H1 (cell line): ENCODE data around the gene GLIS2. TPM values are rescaled to one million over a fixed set of nuclear protein-coding genes. Genes with fewer than 3 reads are reported as not detected.

Experiments used
- CTCF ChIA-PET: fragments of 300-600 bp; sonication (Branson Sonifier 250); formaldehyde crosslinking; loops from one replicate; lab custom pipeline; 2021; ENCODE audit not compliant: partially characterized antibody; lab: Charles Lee
- POLR2A ChIA-PET: fragments of 300-600 bp; sonication (Branson Sonifier 250); formaldehyde crosslinking; loops from one replicate; lab custom pipeline; 2021; ENCODE audit warnings: inconsistent platforms; ENCODE audit not compliant: partially characterized antibody; lab: Charles Lee
- DNase-seq, 2 experiments: peaks; one replicate each; pipeline versions ENCODE4 v3.0.0 to v3.0.0-alpha.2; 2010 to 2022; ENCODE audit warnings: low spot score in 2 of 2, low read depth in 1 of 2, mixed read lengths in 1 of 2
- FAIRE-seq: peaks from 2 replicates; lab custom pipeline; 2011; peaks lifted over from hg19 to GRCh38; lab: Jason Lieb, UNC
- H2AFZ ChIP-seq: 2 replicates; pipeline ENCODE4 v1.8.1; 2012; ENCODE audit warnings: low read length, inconsistent platforms
- H2AK5ac ChIP-seq: 2 replicates; pipeline ENCODE4 v1.6.1; 2013; ENCODE audit warnings: low read depth, low read length
- H2BK120ac ChIP-seq: replicated peaks from 2 replicates; pipeline ENCODE3; 2013; ENCODE audit warnings: low read depth, low read length, inconsistent platforms
- H2BK12ac ChIP-seq: 2 replicates; pipeline ENCODE4 v1.6.1; 2013; ENCODE audit warnings: low read depth, low read length
- H2BK15ac ChIP-seq: 2 replicates; pipeline ENCODE4 v1.6.1; 2013; ENCODE audit warnings: low read length
- H2BK20ac ChIP-seq: 2 replicates; pipeline ENCODE4 v1.6.1; 2013; ENCODE audit warnings: low read length
- H2BK5ac ChIP-seq: 2 replicates; pipeline ENCODE4 v1.6.1; 2013; ENCODE audit warnings: low read depth, low read length
- H3K14ac ChIP-seq: 2 replicates; pipeline ENCODE4 v1.6.1; 2013; ENCODE audit warnings: inconsistent platforms; ENCODE audit not compliant: insufficient read length
- H3K18ac ChIP-seq: 2 replicates; pipeline ENCODE4 v1.6.1; 2013; ENCODE audit warnings: low read length; ENCODE audit errors: extremely low read depth
- H3K23ac ChIP-seq: 2 replicates; pipeline ENCODE4 v1.6.1; 2013; ENCODE audit warnings: inconsistent platforms; ENCODE audit not compliant: insufficient read length
- H3K23me2 ChIP-seq: 2 replicates; pipeline ENCODE4 v1.6.1; 2013; ENCODE audit warnings: low read depth, low read length
- H3K27ac ChIP-seq: 2 replicates; pipeline ENCODE4 v1.6.1; 2011; ENCODE audit warnings: low read depth, low read length, inconsistent platforms
- H3K27me3 ChIP-seq, 4 experiments: replicated peaks in 1 of 4; 1 replicate in 1 of 4; 2 replicates in 3 of 4; pipeline versions ENCODE4 v1.6.1 to v1.8.1; 2011 to 2013; ENCODE audit warnings: low read length in 3 of 4, mild to moderate bottlenecking in 3 of 4, inconsistent platforms in 2 of 4, mixed read lengths in 2 of 4, moderate library complexity in 1 of 4; ENCODE audit not compliant: control insufficient read depth in 3 of 4, insufficient read depth in 3 of 4; ENCODE audit errors: extremely low read depth in 1 of 4
- H3K36me3 ChIP-seq, 4 experiments: 2 replicates each; pipeline versions ENCODE4 v1.6.1 to v1.8.1; 2011 to 2013; ENCODE audit warnings: mild to moderate bottlenecking in 4 of 4, low read length in 3 of 4, moderate library complexity in 2 of 4, control low read depth in 1 of 4, inconsistent platforms in 1 of 4; ENCODE audit not compliant: insufficient read depth in 4 of 4, control insufficient read depth in 2 of 4
- H3K4ac ChIP-seq: replicated peaks from 2 replicates; pipeline ENCODE3; 2013; ENCODE audit warnings: low read length, low read depth, mixed read lengths, inconsistent platforms; ENCODE audit not compliant: insufficient read length
- H3K4me1 ChIP-seq, 4 experiments: replicated peaks in 1 of 4; 1 replicate in 1 of 4; 2 replicates in 3 of 4; pipeline versions ENCODE4 v1.6.1 to v1.8.1; 2011 to 2013; ENCODE audit warnings: low read length in 3 of 4, inconsistent platforms in 2 of 4, mixed read lengths in 1 of 4; ENCODE audit not compliant: insufficient read depth in 4 of 4, control insufficient read depth in 3 of 4
- H3K4me2 ChIP-seq, 2 experiments: 2 replicates each; pipeline versions ENCODE4 v1.6.1 to v1.8.1; 2011 to 2013; ENCODE audit warnings: low read depth in 2 of 2, low read length in 2 of 2, control low read depth in 1 of 2, inconsistent platforms in 1 of 2, mild to moderate bottlenecking in 1 of 2; ENCODE audit not compliant: insufficient read depth in 1 of 2
- H3K4me3 ChIP-seq, 4 experiments: fragments of 200-600, 300-600 bp in 1 of 4; sonication (generic), shearing (Covaris generic), sonication (Bioruptor Twin) in 1 of 4; 2 replicates each; pipeline versions ENCODE4 v1.5.1 to v1.8.1; 2011 to 2016; ENCODE audit warnings: low read length in 4 of 4, low read depth in 3 of 4, control low read depth in 2 of 4, inconsistent platforms in 2 of 4, mild to moderate bottlenecking in 2 of 4, mixed read lengths in 1 of 4, moderate library complexity in 1 of 4; ENCODE audit not compliant: insufficient read depth in 2 of 4; ENCODE audit errors: extremely low read depth in 1 of 4
- H3K56ac ChIP-seq: replicated peaks from 2 replicates; pipeline ENCODE3; 2013; ENCODE audit warnings: low read depth, mild to moderate bottlenecking, mixed read lengths, low read length, inconsistent platforms; ENCODE audit not compliant: insufficient read length
- H3K79me1 ChIP-seq: 2 replicates; pipeline ENCODE4 v1.6.1; 2013; ENCODE audit warnings: low read depth, low read length, control low read depth
- H3K79me2 ChIP-seq, 2 experiments: 2 replicates each; pipeline versions ENCODE4 v1.6.1 to v1.8.1; 2012 to 2013; ENCODE audit warnings: low read length in 2 of 2, mild to moderate bottlenecking in 2 of 2, inconsistent platforms in 1 of 2; ENCODE audit not compliant: insufficient read depth in 2 of 2, control insufficient read depth in 1 of 2
- H3K9ac ChIP-seq, 4 experiments: replicated peaks in 1 of 4; 1 replicate in 1 of 4; 2 replicates in 3 of 4; pipeline versions ENCODE4 v1.6.1 to v1.8.1; 2011 to 2013; ENCODE audit warnings: low read depth in 3 of 4, low read length in 3 of 4, control low read depth in 2 of 4, mild to moderate bottlenecking in 2 of 4, moderate library complexity in 2 of 4, inconsistent platforms in 1 of 4; ENCODE audit errors: extremely low read depth in 1 of 4
- H3K9me3 ChIP-seq, 2 experiments: 2 replicates each; pipeline versions ENCODE4 v1.6.1 to v1.8.1; 2012 to 2013; ENCODE audit warnings: mild to moderate bottlenecking in 2 of 2, moderate library complexity in 2 of 2, control low read depth in 1 of 2, inconsistent platforms in 1 of 2, low read depth in 1 of 2, low read length in 1 of 2, mixed read lengths in 1 of 2; ENCODE audit not compliant: insufficient read depth in 2 of 2
- H4K20me1 ChIP-seq, 2 experiments: replicated peaks in 1 of 2; 2 replicates each; pipeline versions ENCODE3 to v1.8.1; 2011 to 2013; ENCODE audit warnings: inconsistent platforms in 2 of 2, low read length in 2 of 2, mild to moderate bottlenecking in 1 of 2; ENCODE audit not compliant: insufficient read depth in 2 of 2, control insufficient read depth in 1 of 2
- H4K5ac ChIP-seq: 2 replicates; pipeline ENCODE4 v1.6.1; 2013; ENCODE audit warnings: low read length, low read depth, mixed read lengths, inconsistent platforms; ENCODE audit not compliant: insufficient read length
- H4K8ac ChIP-seq: 2 replicates; pipeline ENCODE4 v1.8.0; 2013; ENCODE audit warnings: mild to moderate bottlenecking, moderate library complexity, low read length, inconsistent platforms; ENCODE audit not compliant: insufficient read depth; ENCODE audit errors: extremely low read depth
- H4K91ac ChIP-seq: replicated peaks from 2 replicates; pipeline ENCODE3; 2013; ENCODE audit warnings: low read length, mixed read lengths, inconsistent platforms; ENCODE audit not compliant: insufficient read length
- KDM1A ChIP-seq: fragments of 200-600, 300-600 bp; sonication (generic); IDR thresholded peaks from 2 replicates; pipeline ENCODE4 v1.7.1; 2016; ENCODE audit warnings: mild to moderate bottlenecking, low read length, borderline replicate concordance
- whole genome bisulfite sequencing, 2 experiments: shearing (Covaris generic) in 1 of 2; methylation state at CpG; one replicate each; pipeline versions ENCODE4 v1.1.6 to v1.1.7; 2013 to 2015; ENCODE audit warnings: low lambda C conversion rate in 2 of 2, mixed read lengths in 2 of 2, inconsistent platforms in 1 of 2, low coverage in 1 of 2, missing lambda C conversion rate in 1 of 2; ENCODE audit not compliant: insufficient replicate concordance in 2 of 2, insufficient coverage in 1 of 2, insufficient read length in 1 of 2; ENCODE audit errors: extremely low coverage in 1 of 2, missing lambda C conversion rate in 1 of 2; 5-methylcytosine and 5-hydroxymethylcytosine counted together
- polyA plus RNA-seq, 7 experiments: library from polyadenylated mRNA; depleted of rRNA in 3 of 7; stranded (reverse) in 5 of 7; unstranded in 2 of 7; fragments of >200 nt in 5 of 7; fragments of 200-250 nt in 2 of 7; gene quantifications; 1 replicate in 5 of 7; 2 replicates in 1 of 7; 4 replicates in 1 of 7; pipeline versions ENCODE4 v1.2.1 to v1.2.3, GENCODE V29; 2011 to 2013; ENCODE audit warnings: missing spikeins in 2 of 7, mixed read lengths in 2 of 7
- total RNA-seq: library from RNA; stranded (reverse); fragmentation: NEBNext Ultra II Directional; extraction: Animal tissue kit (Norgen Biotek cat#: 25700); gene quantifications from 2 replicates; pipeline ENCODE4 v1.2.1, GENCODE V29; 2021
- TF ChIP-seq, protein P1 (sequence below), 3 experiments: IDR thresholded peaks; 1 replicate in 2 of 3; 2 replicates in 1 of 3; pipeline versions ENCODE4 v1.5.1 to v1.6.1; 2011; ENCODE audit warnings: low read length in 3 of 3, mild to moderate bottlenecking in 3 of 3, inconsistent platforms in 2 of 3, low read depth in 1 of 3, moderate library complexity in 1 of 3; ENCODE audit not compliant: insufficient read depth in 1 of 3; ENCODE audit errors: control extremely low read depth in 1 of 3

The GLIS2 gene
- total and polyA plus RNA-seq, 2 of the 8 experiments (the other 6 are each of a cell fraction or from before 2014, with no cell fraction given): 4.3 to 17.4 TPM

DNA sequence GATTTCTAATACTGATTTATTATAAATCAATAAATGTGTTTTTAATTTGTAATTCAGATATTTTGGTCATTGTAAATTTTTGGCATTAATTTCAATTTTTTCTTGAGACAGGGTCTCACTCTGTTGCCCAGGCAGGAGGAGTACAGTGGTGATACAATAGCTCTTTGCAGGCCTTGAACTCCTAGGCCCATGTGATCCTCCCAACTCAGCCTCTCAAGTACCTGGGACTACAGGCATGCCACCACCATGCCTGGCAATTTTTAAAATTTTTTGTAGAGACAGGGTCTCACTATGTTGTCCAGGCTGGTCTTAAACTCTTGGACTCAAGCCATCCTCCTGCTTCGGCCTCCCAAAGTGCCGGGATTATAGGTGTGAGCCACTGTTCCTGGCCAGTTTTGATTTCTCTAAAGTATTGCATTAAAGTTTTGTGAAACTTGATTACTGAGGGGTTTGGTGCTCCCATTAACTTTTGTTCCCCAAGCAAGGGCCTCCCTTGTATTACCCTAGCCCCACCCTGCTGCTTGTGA is 37.8 kb upstream of the GLIS2 start:
- Histone ChIP-seq H3K9me3 (peaks cover 0 to 7% of the 10 kb centered on the region in 2 experiments; a peak in 2 of 4 replicates), H3K36me3 (no peaks in the 10 kb centered on the region), H4K5ac (no peak overlapping the region), H2AFZ (no peak overlapping the region), H3K9ac (no peak overlapping the region), H4K8ac (no peak overlapping the region), H3K4me2 (no peak overlapping the region), H3K23ac (no peak overlapping the region), H4K91ac (no peak overlapping the region), H2BK120ac (no peak overlapping the region), H3K79me2 (peaks cover 0 to 5% of the 10 kb centered on the region in 2 experiments; a peak in 1 of 4 replicates), H4K20me1 (no peaks in the 10 kb centered on the region), H2BK15ac (no peak overlapping the region), H3K14ac (no peak overlapping the region), H2BK5ac (no peak overlapping the region), H3K4ac (no peak overlapping the region), H2BK12ac (no peak overlapping the region), H3K56ac (no peak overlapping the region), H3K4me3 (no peak overlapping the region), H3K27ac (no peak overlapping the region), H3K23me2 (peaks cover 8% of the 10 kb centered on the region; the same call in 1 of the 2 replicates), H3K4me1 (no peaks in the 10 kb centered on the region; a peak in 3 of 7 replicates), H3K79me1 (no peaks in the 10 kb centered on the region), H2BK20ac (no peak overlapping the region), H3K27me3 (no peaks in the 10 kb centered on the region; a peak in 1 of 7 replicates), H2AK5ac (no peak overlapping the region), H3K18ac (no peak overlapping the region)
- ChIA-PET CTCF (interaction anchor here (0.9 to 3.7 kb wide), 10 partner anchors 11 to 62 kb away, joined by 3 to 26 read pairs (median 6); no protein-coding TSS in a partner anchor), POLR2A (interaction anchor here (1.1 to 24.1 kb wide), 4 partner anchors 17 to 49 kb away, joined by 3 to 403 read pairs (median 6); no protein-coding TSS in a partner anchor)
- FAIRE-seq: no peak
- DNase-seq: no peak
- WGBS, 2 experiments: 96% methylated on average over 2 of the region's 2 CpGs; no CpG with 5 or more reads in 1 of the 2 experiments
- TF ChIP-seq, protein P1, sequence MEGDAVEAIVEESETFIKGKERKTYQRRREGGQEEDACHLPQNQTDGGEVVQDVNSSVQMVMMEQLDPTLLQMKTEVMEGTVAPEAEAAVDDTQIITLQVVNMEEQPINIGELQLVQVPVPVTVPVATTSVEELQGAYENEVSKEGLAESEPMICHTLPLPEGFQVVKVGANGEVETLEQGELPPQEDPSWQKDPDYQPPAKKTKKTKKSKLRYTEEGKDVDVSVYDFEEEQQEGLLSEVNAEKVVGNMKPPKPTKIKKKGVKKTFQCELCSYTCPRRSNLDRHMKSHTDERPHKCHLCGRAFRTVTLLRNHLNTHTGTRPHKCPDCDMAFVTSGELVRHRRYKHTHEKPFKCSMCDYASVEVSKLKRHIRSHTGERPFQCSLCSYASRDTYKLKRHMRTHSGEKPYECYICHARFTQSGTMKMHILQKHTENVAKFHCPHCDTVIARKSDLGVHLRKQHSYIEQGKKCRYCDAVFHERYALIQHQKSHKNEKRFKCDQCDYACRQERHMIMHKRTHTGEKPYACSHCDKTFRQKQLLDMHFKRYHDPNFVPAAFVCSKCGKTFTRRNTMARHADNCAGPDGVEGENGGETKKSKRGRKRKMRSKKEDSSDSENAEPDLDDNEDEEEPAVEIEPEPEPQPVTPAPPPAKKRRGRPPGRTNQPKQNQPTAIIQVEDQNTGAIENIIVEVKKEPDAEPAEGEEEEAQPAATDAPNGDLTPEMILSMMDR (IDR thresholded peaks at IDR 0.05; ENCODE audit: control extremely low read depth in 1 of 3, insufficient read depth in 1 of 3, low read depth in 1 of 3, low read length in 3 of 3): no peak
- TF ChIP-seq KDM1A: peak; percentile 59; the same call in 1 of the 2 replicates
